Measurements from ENCODE around the gene SUSD3.

SUSD3 gene

GRCh38 chr9:93077811-93078210 is 19.3 kb downstream of the SUSD3 start:
- no peak for DNase-seq

DNA sequence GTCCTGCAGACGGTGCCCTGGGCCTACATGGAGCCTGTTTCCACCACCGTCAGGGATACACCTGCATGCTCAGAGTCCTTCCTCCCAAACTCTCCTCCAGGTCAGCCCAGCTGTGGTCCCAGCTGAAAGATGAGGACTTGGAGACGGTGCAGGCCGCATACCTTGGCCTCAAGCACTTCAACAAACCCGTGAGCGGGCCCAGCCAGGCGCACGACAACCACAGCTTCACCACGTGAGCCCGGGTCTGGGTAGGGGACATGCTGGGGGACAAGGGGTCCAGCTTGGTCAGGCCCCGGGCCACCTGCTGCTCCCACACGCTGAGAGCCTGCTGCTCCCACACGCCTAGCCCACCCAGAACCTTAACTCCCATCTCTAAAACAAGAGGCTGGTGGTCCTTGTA is 20.9 kb downstream of the SUSD3 start:
- no peak for DNase-seq

DNA sequence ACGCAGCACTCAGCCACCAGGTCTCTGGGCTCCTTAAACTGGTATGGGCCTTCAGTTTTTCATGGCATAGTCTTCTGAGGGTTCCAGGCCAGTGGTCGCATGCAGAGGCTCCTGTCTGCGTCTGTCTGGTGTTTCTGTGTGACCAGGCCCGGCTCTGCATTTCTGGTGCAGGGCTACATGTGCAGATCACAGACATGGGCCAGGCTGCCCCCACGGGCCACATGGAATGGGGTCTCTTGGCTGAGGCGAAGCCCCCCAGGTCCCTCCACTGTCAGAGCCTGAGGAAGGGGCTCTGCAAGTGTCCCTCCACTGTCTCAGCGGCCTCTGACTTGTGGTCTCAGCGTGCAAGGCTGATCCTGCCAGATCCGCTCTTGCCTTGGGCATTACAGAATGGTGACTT is 21.9 kb downstream of the SUSD3 start:
- no peak for DNase-seq

DNA sequence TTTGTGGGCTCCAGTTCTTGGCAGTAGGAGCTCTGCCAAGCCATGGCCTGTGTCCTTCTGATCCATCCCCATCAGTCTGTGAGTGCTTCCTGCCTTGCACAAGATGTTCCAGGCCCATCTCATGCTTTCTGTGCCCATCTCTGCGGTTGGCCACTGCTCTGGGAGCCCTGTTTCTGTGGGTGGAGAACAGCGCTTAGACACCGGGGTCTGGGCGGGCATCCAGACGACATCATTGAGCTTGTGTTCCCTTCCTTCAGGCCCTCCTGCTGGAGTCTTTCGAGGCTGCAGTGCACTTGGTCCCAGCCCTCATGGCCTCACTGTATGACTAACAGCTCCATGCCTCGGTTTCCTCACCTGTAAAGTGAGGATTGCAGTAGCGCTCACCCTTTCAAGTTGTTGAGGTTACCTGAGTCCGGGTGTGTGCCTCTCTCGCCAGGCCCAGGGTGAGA is 22.6 kb downstream of the SUSD3 start:
- no peak for DNase-seq

- DNase-seq, result no peak
These were observed 23.4 kb downstream of the SUSD3 start for GRCh38 chr9:93081931-93082330.

DNA sequence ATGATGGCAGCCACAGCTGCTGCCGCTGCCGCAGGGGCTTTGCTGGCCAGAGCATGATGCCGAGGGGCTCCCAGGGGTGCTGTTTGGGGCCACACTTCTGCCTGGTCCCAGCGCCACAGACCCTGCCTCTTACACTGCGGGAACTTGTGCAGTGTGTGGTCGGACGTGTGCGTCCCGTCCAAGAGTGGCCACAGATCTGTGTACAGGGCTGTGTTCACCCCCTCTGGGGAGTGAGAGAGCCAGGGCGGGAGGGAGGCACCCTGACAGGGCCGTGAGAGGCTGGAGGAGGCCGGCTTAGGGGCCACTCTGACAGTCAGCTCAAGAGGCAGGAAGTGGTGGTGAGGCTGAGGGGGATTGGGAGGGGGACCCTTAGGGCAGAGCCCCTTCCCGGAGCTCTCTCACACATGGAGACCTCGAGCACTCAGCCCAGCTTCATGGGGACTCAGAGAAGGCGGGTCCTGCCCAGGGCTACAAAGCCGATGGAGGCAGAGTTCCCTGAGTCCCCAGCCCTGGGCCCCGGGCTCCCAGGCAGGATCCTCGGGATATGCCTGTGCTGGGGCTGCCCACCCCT is 24.4 kb downstream of the SUSD3 start:
- no peak for DNase-seq

DNA sequence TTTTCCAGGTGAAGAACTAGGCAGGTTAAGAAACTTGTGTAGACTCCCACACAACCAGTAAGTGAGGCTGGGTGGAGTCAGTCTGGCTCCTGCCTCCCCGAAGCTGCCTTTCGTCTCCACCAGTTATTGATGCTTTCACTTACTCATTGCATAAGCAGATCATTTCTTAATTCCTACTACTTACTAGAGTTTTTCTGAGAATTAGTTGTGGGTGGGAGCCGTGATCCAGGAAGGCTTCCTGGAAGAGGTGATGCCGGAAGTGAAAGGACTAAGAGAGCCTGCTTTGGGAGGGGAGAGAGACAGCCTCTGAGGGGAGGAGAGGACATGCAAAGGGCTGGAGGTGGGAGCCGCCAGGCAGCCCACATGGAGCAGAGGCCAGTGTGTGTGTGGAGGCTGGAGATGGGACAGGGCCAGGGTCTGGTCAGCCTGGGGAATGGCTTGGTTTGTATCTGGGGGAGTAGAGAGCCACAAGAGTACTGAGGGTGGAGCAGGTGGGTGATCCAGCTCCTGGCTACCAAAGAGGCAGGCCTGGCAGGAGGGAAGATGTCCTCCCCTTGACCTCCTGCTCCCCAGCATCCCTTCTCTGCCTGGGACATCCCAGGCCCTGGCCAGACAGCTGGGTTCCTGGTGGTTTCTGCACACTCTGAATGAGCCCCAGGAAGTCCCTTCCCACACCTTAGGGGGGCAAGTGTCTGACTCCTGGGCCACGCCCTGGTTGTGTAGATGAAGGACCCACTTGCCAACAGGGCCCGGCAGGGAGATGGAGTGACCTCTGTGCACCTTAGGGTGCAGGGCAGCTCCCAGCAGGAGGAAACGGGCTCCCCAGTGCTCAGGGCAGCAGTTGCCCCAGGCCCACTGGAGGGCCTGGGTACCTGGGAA is 25.3 kb downstream of the SUSD3 start:
- DNase-seq, result no peak

- no peak for DNase-seq
These were observed 26.0 kb downstream of the SUSD3 start for GRCh38 chr9:93084471-93084881.

DNA sequence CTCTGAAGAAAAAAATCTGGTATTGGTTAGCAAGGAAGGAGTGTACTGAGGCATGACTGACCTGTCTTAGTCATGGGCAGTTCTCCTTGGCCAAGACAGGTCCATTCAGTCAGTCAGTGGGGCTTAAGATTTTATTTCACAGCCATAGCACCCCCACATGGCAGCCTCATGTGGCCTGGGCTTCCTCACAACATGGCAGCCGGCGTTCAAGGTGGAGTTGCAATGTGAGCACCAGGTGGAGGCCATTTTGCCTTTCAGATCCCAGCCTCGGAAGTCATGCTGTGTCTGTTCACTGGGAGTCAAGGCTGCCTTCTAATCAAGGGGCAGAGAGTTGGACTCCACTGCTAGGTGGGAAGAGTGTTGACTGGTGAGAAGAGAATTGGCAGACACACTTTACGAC is 27.2 kb downstream of the SUSD3 start:
- no peak for DNase-seq

DNA sequence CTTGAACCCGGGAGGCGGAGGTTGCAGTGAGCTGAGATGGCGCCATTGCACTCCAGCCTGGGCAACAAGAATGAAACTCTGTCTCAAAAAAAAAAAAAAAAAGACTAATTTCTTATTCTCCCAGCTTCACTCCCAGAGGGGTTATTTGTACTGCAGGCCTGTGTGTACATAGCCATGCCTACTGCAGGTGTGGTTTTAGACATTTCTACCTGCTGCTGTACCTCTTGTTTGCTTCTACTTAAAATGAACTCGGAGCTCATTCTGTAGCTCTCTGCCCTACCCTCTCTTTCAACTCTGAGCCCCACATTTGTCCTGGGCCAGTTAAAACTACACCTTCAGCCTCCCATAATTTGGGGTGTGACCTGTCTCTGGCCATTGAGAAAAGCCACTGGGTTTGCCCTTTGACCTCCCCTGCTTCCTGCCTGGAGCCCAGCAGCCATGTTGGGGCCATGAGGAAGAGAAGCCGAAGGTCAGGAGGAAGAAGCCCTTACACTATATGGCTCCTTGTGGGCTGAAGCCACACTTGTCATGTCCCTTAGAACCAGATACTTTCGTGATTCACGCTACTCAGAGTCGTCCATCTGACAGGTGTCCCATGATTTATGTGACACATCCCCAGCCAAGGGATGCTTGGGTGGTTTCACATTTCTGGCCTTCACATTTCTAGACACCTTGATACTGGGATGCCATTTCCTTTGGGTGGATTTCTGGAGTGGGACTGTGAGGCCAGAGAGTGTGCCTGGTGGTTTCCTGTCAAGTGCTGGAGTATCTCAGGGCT is 28.1 kb downstream of the SUSD3 start:
- no peak for DNase-seq

DNA sequence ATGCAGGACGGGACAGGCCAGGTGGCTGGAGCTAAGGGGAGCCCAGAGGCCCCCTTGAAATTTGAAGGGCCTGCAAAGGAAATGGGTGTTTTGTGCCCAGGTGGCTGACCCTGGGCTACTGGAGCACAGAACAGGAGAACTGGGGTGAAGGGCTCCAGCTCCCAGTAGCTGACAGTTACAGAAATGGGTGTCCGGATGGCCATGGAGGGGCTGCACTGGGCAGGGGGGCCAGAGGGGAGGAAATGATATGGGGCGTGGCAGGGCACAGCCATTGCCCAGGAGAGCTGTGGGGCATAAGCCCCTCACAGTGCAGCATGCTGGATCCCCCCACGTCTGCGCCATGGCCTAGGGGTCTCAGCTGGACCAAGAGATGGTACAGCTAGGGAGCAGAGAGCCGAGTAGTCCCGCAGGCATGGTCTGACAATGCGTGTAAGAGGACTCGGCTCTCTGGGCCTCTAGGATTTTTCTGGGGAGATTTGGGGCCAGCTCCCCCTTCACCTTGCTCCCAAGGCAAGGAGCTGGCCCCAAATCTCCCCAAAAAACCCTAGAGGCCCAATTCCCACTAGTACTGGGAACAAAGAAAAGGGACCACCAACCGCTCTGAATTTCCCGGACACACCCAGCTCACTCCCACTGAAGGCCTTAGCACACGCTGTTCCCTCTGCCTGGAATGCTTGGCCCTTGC is 29.6 kb downstream of the SUSD3 start:
- no peak for DNase-seq

DNA sequence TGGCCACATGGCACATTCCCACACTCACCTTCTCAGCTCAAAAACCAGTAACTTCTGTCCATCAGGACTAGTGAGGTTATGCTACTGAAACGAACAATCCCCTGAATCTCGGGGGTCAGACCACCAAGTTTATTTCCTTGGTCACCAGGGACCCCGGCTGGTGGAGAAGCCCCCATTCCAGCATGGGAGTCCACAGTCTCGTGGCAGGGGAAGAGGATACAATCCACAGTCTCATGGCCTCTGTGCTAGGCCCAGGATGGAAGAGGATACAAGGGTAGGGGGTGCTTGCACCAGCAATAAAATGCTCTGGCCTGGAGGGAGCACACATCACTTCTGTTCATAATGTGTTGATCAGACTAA is 30.1 kb downstream of the SUSD3 start:
- DNase-seq, result no peak

GRCh38 chr9:93089024-93089423 is 30.5 kb downstream of the SUSD3 start:
- DNase-seq, result no peak

- DNase-seq, result no peak
These were observed 31.0 kb downstream of the SUSD3 start for GRCh38 chr9:93089481-93089991.

DNA sequence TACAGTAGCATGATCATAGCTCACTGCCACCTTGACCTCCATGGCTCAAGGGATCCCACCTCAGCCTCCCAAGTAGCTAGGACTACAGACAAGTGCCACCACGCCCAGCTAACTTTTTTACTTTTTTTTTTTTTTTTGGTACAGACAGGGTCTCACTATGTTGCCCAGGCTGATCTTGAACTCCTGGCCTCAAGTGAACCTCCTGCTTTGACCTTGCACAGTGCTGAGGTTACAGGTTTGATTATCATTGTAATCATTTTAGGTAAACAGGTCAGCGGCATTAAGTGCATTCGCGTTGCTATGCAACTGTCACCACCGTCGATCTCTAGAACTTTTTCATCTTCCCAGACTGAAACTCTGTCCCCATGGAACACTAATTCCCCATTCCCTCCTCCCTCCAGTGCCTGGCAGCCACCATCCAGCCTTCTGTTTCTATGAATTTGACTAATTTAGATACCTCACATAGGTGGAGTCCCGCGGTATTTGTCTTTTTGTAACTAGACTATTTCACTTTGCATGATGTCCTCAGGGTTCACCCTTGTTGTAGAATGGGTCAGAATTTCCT is 31.7 kb downstream of the SUSD3 start:
- no peak for DNase-seq

- DNase-seq, result no peak
These were observed 32.6 kb downstream of the SUSD3 start for GRCh38 chr9:93091056-93091452.

GRCh38 chr9:93091453-93092081 is 33.1 kb downstream of the SUSD3 start:
- peak; percentile 39 for DNase-seq

- DNase-seq, result no peak
These were observed 33.9 kb downstream of the SUSD3 start for GRCh38 chr9:93092251-93092991.

- no peak for DNase-seq
These were observed 34.8 kb downstream of the SUSD3 start for GRCh38 chr9:93093127-93093876.

GRCh38 chr9:93093877-93094657 is 35.6 kb downstream of the SUSD3 start:
- no peak for DNase-seq
